Measurements from ENCODE around the gene A3GALT2. TPM values are rescaled to one million over a fixed set of nuclear protein-coding genes. Genes with fewer than 3 reads are reported as not detected.

Gene A3GALT2
- total RNA-seq, 2 experiments from 2014 or later = not detected

DNA sequence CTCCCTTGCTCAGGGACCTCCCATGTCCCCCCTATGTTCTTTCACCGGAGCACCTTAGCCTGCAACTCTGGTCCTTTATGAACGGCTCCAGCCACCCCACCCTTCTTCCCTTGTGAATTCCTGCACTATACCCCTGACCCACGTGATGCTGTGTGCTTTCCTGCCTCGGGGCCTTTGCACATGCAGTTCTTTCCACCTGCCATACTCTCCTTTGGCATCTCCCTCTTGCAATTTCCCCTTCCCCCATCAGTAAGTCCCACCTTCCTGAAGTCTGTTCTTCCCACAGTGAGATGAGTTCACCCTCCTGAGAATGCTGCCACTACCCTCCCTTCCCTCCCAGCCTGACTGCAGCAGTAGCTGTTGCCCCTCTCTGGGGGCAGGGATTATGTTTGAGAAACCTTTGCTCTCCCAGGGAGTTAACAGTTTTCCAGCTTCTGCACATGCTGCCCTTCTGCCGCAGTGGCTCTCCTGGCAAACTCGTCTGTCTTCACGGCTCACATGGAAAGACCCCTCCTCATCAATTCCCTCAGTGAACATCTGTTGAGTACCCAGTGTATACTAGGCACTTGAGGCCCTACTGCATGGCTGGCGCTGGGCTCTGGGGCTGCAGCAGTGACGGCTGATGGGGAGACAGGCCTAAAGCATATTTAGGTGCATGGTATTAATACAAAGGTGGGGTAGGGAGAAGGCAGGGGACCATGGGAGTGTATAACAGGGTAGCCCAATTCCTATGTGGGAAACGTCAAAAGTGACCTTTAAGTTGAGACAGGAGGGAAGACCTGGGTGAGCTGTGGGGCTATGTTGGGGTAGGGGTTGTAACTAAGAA lies 54.9 kb downstream of the A3GALT2 start:
- TF ChIP-seq, protein P1, sequence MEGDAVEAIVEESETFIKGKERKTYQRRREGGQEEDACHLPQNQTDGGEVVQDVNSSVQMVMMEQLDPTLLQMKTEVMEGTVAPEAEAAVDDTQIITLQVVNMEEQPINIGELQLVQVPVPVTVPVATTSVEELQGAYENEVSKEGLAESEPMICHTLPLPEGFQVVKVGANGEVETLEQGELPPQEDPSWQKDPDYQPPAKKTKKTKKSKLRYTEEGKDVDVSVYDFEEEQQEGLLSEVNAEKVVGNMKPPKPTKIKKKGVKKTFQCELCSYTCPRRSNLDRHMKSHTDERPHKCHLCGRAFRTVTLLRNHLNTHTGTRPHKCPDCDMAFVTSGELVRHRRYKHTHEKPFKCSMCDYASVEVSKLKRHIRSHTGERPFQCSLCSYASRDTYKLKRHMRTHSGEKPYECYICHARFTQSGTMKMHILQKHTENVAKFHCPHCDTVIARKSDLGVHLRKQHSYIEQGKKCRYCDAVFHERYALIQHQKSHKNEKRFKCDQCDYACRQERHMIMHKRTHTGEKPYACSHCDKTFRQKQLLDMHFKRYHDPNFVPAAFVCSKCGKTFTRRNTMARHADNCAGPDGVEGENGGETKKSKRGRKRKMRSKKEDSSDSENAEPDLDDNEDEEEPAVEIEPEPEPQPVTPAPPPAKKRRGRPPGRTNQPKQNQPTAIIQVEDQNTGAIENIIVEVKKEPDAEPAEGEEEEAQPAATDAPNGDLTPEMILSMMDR (IDR thresholded peaks at IDR 0.05) = no peak
- intact Hi-C loops (cut with micrococcal nuclease) = no loop called here
- POLR2A ChIA-PET = interaction anchor here (1.0 kb wide), 1 partner anchor 9 kb away, joined by 3 read pairs; no protein-coding TSS in a partner anchor
- Mint-ChIP-seq H3K27ac (no peak overlapping the region), H3K4me1 (ENCODE audit: low read depth) (peaks cover 3% of the 10 kb centered on the region), H3K9me3 (no peaks in the 10 kb centered on the region), H3K36me3 (ENCODE audit: low read depth) (no peaks in the 10 kb centered on the region), H3K4me3 (no peak overlapping the region), H3K27me3 (no peaks in the 10 kb centered on the region)
- DNase-seq = no peak
- CTCF ChIA-PET = no interaction called here
- ATAC-seq = no peak

DNA sequence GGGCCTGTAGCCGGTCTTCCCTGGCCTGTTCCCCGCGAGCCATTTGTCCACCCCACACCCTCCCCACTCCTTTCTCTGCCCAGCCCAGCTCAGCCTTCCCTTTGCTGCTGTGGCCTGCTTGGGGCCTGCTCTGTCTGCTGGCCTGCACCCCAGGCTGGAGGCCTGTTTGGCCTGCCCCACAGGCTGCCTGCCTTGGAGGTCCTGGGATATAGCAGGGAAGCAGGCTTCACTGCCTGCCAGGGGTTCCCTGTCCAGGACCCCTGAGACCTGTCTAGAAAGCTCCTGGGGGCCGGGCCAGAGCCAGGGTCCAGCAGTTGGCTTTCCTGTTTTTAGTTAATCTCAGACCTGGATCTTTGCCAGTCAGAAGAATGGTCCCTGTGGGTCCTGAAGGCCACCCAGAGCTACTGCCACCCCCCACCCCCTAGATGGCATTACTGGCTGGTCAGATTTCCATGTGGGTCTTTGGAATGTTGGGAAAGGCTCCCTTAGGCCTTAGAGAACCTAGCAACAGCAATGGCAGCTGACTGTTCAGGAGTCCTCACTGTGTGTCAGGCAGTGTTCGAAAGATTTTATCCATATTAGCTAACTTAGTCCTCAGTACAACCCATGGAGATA lies 56.9 kb downstream of the A3GALT2 start:
- peaks cover 19% of the 10 kb centered on the region for H3K4me1 Mint-ChIP-seq (ENCODE audit: low read depth)
- DNase-seq (no peak), ATAC-seq (no peak)
- H3K27ac Mint-ChIP-seq = no peak overlapping the region
- CTCF ChIA-PET = interaction anchor here (1.4 kb wide), 1 partner anchor 32 kb away, joined by 8 read pairs; no protein-coding TSS in a partner anchor
- no peak overlapping the region for H3K4me3 Mint-ChIP-seq
- TF ChIP-seq, protein P1 (IDR thresholded peaks at IDR 0.05) = no peak
- POLR2A ChIA-PET = no interaction called here
- intact Hi-C loops (cut with micrococcal nuclease) = no loop called here
- no peaks in the 10 kb centered on the region for H3K9me3 Mint-ChIP-seq
- H3K27me3 Mint-ChIP-seq = no peaks in the 10 kb centered on the region
- no peaks in the 10 kb centered on the region for H3K36me3 Mint-ChIP-seq (ENCODE audit: low read depth)

DNA sequence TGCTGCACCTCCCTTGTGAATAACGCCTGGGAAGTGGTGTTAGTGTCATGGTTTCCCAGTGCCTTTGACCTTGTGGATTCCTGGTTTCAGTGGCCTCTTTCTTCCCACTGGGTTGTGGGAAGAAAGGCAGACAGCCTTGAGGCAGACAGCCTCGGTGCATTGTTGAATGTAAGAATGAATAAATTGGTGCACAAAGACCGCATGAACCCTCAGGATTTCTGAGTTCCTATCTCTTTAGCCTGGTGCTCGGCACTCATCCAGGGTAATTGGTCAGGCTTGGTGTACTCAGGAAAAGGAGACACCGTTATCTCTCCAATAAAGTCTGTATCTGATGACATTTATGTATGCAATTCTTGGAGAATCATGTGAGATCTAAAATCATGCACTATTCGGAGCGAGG lies 59.6 kb downstream of the A3GALT2 start:
- CTCF ChIA-PET = interaction anchor here (1.3 kb wide), 1 partner anchor 8 kb away, joined by 5 read pairs; no protein-coding TSS in a partner anchor
- no peak for DNase-seq

DNA sequence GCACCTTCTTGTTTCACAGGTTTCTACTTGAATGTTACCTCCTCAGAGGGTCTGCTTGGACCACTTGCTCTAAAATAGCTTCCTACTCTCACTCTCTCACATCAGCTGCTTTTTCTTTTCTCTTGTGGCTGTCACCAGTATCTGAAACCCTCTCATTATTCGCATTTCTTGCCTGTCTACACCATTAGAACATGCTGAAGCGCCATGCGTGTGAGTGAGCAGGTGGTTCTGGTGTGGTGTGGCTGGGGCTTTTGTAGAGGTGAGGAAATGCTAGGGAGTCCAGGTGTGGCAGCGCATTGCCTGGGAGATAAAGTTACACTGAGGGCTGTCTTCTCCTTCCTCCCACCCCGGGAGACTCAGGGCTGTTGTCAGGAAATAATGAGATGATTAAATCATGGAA lies 60.5 kb downstream of the A3GALT2 start:
- TF ChIP-seq, protein P1 (IDR thresholded peaks at IDR 0.05) = no peak
- Mint-ChIP-seq H3K36me3 (ENCODE audit: low read depth) (peaks cover 3% of the 10 kb centered on the region), H3K4me1 (ENCODE audit: low read depth) (peaks cover 30% of the 10 kb centered on the region), H3K27me3 (no peaks in the 10 kb centered on the region), H3K4me3 (no peak overlapping the region), H3K9me3 (no peaks in the 10 kb centered on the region), H3K27ac (peak overlapping the region; percentile 10)
- ATAC-seq (no peak), DNase-seq (no peak)
- ChIA-PET POLR2A (interaction anchor here (1.2 kb wide), 1 partner anchor 14 kb away, joined by 3 read pairs; no protein-coding TSS in a partner anchor), CTCF (interaction anchor here (0.9 to 1.3 kb wide), 4 partner anchors 9 to 353 kb away, joined by 3 to 5 read pairs (median 4); no protein-coding TSS in a partner anchor)
- intact Hi-C loops (cut with micrococcal nuclease) = no loop called here

More for the DNA sequence above, 59.6 kb downstream of the A3GALT2 start:
- Mint-ChIP-seq H3K9me3 (no peaks in the 10 kb centered on the region), H3K36me3 (ENCODE audit: low read depth) (peaks cover 3% of the 10 kb centered on the region), H3K27ac (no peak overlapping the region), H3K27me3 (no peaks in the 10 kb centered on the region), H3K4me1 (ENCODE audit: low read depth) (peaks cover 30% of the 10 kb centered on the region), H3K4me3 (no peak overlapping the region)
- intact Hi-C loops (cut with micrococcal nuclease) = no loop called here
- POLR2A ChIA-PET = no interaction called here
- no peak for ATAC-seq
- TF ChIP-seq, protein P1 (IDR thresholded peaks at IDR 0.05) = no peak

All from activated CD8-positive, alpha-beta T cell treated with anti-CD3 and anti-CD28 coated beads for 36 hours (primary cell).